ENCODE measurements around the gene ZNF268. TPM values are rescaled to one million over a fixed set of nuclear protein-coding genes. Genes with fewer than 3 reads are reported as not detected.

ZNF268 gene
- total RNA-seq, 1 experiment from 2014 or later: 25.3 TPM

DNA sequence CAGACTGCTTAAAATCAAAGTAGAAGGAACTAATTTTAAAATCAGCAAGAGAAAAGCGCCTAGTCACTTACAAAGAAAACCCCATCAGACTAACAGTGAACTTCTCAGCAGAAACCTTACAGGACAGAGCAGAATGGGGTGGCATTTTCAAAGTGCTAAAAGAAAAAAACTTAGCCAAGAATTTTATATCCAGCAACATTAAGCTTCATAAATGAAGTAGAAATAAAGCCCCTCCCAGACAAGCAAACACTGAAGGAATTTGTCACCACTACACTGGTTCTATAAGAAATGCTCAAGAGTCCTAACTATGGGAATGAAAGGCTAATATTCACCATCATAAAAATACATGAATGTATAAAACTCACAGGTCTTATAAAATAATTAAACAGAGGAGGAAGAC is 6.4 kb upstream of the ZNF268 start:
- no peak overlapping the region for H3K27ac Mint-ChIP-seq
- no peak for DNase-seq (ENCODE audit: low spot score)
- ChIA-PET POLR2A (no interaction called here), CTCF (no interaction called here)
- no peak for ATAC-seq
- H3K9me3 Mint-ChIP-seq: peaks cover 80% of the 10 kb centered on the region
- no peaks in the 10 kb centered on the region for H3K4me1 Mint-ChIP-seq
- H3K4me3 Mint-ChIP-seq: no peak overlapping the region
- TF ChIP-seq ZNF423 (CRISPR knock-in tag; IDR thresholded peaks at IDR 0.05): no peak
- TF ChIP-seq, protein P1, sequence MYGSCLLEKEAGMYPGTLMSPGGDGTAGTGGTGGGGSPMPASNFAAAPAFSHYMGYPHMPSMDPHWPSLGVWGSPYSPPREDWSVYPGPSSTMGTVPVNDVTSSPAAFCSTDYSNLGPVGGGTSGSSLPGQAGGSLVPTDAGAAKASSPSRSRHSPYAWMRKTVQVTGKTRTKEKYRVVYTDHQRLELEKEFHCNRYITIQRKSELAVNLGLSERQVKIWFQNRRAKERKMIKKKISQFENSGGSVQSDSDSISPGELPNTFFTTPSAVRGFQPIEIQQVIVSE (CRISPR knock-in tag; IDR thresholded peaks at IDR 0.05; ENCODE audit: borderline replicate concordance): no peak
- no peak for TF ChIP-seq CREM (CRISPR knock-in tag; IDR thresholded peaks at IDR 0.05)
- TF ChIP-seq, protein P2, sequence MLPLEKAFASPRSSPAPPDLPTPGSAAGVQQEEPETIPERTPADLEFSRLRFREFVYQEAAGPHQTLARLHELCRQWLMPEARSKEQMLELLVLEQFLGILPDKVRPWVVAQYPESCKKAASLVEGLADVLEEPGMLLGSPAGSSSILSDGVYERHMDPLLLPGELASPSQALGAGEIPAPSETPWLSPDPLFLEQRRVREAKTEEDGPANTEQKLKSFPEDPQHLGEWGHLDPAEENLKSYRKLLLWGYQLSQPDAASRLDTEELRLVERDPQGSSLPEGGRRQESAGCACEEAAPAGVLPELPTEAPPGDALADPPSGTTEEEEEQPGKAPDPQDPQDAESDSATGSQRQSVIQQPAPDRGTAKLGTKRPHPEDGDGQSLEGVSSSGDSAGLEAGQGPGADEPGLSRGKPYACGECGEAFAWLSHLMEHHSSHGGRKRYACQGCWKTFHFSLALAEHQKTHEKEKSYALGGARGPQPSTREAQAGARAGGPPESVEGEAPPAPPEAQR (CRISPR knock-in tag; IDR thresholded peaks at IDR 0.05): no peak
- TF ChIP-seq ZNF671 (CRISPR knock-in tag; IDR thresholded peaks at IDR 0.05): no peak
- no peak for TF ChIP-seq ATF1 (CRISPR knock-in tag; IDR thresholded peaks at IDR 0.05)
- TF ChIP-seq, protein P3, sequence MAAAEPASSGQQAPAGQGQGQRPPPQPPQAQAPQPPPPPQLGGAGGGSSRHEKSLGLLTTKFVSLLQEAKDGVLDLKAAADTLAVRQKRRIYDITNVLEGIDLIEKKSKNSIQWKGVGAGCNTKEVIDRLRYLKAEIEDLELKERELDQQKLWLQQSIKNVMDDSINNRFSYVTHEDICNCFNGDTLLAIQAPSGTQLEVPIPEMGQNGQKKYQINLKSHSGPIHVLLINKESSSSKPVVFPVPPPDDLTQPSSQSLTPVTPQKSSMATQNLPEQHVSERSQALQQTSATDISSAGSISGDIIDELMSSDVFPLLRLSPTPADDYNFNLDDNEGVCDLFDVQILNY (CRISPR knock-in tag; IDR thresholded peaks at IDR 0.05): no peak
- TF ChIP-seq, protein P4, sequence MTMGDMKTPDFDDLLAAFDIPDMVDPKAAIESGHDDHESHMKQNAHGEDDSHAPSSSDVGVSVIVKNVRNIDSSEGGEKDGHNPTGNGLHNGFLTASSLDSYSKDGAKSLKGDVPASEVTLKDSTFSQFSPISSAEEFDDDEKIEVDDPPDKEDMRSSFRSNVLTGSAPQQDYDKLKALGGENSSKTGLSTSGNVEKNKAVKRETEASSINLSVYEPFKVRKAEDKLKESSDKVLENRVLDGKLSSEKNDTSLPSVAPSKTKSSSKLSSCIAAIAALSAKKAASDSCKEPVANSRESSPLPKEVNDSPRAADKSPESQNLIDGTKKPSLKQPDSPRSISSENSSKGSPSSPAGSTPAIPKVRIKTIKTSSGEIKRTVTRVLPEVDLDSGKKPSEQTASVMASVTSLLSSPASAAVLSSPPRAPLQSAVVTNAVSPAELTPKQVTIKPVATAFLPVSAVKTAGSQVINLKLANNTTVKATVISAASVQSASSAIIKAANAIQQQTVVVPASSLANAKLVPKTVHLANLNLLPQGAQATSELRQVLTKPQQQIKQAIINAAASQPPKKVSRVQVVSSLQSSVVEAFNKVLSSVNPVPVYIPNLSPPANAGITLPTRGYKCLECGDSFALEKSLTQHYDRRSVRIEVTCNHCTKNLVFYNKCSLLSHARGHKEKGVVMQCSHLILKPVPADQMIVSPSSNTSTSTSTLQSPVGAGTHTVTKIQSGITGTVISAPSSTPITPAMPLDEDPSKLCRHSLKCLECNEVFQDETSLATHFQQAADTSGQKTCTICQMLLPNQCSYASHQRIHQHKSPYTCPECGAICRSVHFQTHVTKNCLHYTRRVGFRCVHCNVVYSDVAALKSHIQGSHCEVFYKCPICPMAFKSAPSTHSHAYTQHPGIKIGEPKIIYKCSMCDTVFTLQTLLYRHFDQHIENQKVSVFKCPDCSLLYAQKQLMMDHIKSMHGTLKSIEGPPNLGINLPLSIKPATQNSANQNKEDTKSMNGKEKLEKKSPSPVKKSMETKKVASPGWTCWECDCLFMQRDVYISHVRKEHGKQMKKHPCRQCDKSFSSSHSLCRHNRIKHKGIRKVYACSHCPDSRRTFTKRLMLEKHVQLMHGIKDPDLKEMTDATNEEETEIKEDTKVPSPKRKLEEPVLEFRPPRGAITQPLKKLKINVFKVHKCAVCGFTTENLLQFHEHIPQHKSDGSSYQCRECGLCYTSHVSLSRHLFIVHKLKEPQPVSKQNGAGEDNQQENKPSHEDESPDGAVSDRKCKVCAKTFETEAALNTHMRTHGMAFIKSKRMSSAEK (CRISPR knock-in tag; IDR thresholded peaks at IDR 0.05; ENCODE audit: borderline replicate concordance): no peak
- no peak for TF ChIP-seq ZNF396 (CRISPR knock-in tag; IDR thresholded peaks at IDR 0.05; ENCODE audit: borderline replicate concordance)
- TF ChIP-seq, protein P5, sequence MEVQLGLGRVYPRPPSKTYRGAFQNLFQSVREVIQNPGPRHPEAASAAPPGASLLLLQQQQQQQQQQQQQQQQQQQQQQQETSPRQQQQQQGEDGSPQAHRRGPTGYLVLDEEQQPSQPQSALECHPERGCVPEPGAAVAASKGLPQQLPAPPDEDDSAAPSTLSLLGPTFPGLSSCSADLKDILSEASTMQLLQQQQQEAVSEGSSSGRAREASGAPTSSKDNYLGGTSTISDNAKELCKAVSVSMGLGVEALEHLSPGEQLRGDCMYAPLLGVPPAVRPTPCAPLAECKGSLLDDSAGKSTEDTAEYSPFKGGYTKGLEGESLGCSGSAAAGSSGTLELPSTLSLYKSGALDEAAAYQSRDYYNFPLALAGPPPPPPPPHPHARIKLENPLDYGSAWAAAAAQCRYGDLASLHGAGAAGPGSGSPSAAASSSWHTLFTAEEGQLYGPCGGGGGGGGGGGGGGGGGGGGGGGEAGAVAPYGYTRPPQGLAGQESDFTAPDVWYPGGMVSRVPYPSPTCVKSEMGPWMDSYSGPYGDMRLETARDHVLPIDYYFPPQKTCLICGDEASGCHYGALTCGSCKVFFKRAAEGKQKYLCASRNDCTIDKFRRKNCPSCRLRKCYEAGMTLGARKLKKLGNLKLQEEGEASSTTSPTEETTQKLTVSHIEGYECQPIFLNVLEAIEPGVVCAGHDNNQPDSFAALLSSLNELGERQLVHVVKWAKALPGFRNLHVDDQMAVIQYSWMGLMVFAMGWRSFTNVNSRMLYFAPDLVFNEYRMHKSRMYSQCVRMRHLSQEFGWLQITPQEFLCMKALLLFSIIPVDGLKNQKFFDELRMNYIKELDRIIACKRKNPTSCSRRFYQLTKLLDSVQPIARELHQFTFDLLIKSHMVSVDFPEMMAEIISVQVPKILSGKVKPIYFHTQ (CRISPR knock-in tag; IDR thresholded peaks at IDR 0.05): no peak
- no peak for TF ChIP-seq ZNF121 (CRISPR knock-in tag; IDR thresholded peaks at IDR 0.05)
- TF ChIP-seq, protein P6, sequence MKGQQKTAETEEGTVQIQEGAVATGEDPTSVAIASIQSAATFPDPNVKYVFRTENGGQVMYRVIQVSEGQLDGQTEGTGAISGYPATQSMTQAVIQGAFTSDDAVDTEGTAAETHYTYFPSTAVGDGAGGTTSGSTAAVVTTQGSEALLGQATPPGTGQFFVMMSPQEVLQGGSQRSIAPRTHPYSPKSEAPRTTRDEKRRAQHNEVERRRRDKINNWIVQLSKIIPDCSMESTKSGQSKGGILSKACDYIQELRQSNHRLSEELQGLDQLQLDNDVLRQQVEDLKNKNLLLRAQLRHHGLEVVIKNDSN (CRISPR knock-in tag; IDR thresholded peaks at IDR 0.05): no peak
- TF ChIP-seq IRF2 (CRISPR knock-in tag; IDR thresholded peaks at IDR 0.05; ENCODE audit: borderline replicate concordance, low read depth): no peak
- TF ChIP-seq EMX1 (CRISPR knock-in tag; IDR thresholded peaks at IDR 0.05): no peak
- TF ChIP-seq, protein P7, sequence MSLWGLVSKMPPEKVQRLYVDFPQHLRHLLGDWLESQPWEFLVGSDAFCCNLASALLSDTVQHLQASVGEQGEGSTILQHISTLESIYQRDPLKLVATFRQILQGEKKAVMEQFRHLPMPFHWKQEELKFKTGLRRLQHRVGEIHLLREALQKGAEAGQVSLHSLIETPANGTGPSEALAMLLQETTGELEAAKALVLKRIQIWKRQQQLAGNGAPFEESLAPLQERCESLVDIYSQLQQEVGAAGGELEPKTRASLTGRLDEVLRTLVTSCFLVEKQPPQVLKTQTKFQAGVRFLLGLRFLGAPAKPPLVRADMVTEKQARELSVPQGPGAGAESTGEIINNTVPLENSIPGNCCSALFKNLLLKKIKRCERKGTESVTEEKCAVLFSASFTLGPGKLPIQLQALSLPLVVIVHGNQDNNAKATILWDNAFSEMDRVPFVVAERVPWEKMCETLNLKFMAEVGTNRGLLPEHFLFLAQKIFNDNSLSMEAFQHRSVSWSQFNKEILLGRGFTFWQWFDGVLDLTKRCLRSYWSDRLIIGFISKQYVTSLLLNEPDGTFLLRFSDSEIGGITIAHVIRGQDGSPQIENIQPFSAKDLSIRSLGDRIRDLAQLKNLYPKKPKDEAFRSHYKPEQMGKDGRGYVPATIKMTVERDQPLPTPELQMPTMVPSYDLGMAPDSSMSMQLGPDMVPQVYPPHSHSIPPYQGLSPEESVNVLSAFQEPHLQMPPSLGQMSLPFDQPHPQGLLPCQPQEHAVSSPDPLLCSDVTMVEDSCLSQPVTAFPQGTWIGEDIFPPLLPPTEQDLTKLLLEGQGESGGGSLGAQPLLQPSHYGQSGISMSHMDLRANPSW (CRISPR knock-in tag; conservative IDR thresholded peaks at IDR 0.05; ENCODE audit: low read depth): no peak
- no peak for TF ChIP-seq NR1H2 (CRISPR knock-in tag; IDR thresholded peaks at IDR 0.05)
- no peak for TF ChIP-seq FOXK1 (CRISPR knock-in tag; IDR thresholded peaks at IDR 0.05)
- no peak for TF ChIP-seq ZNF263 (CRISPR knock-in tag; IDR thresholded peaks at IDR 0.05; ENCODE audit: low read depth)
- H3K27me3 Mint-ChIP-seq (ENCODE audit: low read depth): peaks cover 16% of the 10 kb centered on the region
- H3K36me3 Mint-ChIP-seq: peaks cover 44% of the 10 kb centered on the region
